Measurements from ENCODE around the gene REC8. TPM values are rescaled to one million over a fixed set of nuclear protein-coding genes. Genes with fewer than 3 reads are reported as not detected.

REC8 gene
- total and polyA plus RNA-seq, 2 of the 13 experiments (the other 11 are each of a cell fraction or from before 2014, with no cell fraction given): 3.4 to 14.7 TPM

- TF ChIP-seq TEF (CRISPR knock-in tag; IDR thresholded peaks at IDR 0.05) (peak; percentile 87), POLR2AphosphoS2 (IDR thresholded peaks at IDR 0.05; ENCODE audit: low read depth, low read length) (no peak; the same call in 1 of the 2 replicates), TOE1 (CRISPR knock-in tag; IDR thresholded peaks at IDR 0.05) (peak; percentile 24; the same call in 1 of the 2 replicates), FIP1L1 (IDR thresholded peaks at IDR 0.05; ENCODE audit: borderline replicate concordance, insufficient read depth, low read depth, low read length) (no peak; the same call in 1 of the 2 replicates), MXI1 (IDR thresholded peaks at IDR 0.05; ENCODE audit: borderline replicate concordance, low read depth, low read length) (peak; percentile 73; the same call in 2 of the 3 replicates), FOXK1 (CRISPR knock-in tag; IDR thresholded peaks at IDR 0.05; ENCODE audit: borderline replicate concordance, low read depth) (peak; percentile 88; the same call in 1 of the 2 replicates), ATF7-NPFF (CRISPR knock-in tag; IDR thresholded peaks at IDR 0.05; ENCODE audit: low read depth) (peak; percentile 98), ZFP1 (CRISPR knock-in tag; IDR thresholded peaks at IDR 0.05) (peak; percentile 82; the same call in 1 of the 2 replicates), SRSF9 (IDR thresholded peaks at IDR 0.05; ENCODE audit: borderline replicate concordance, insufficient read depth, low read depth, low read length, poor library complexity, severe bottlenecking) (no peak), ELF4 (CRISPR knock-in tag; IDR thresholded peaks at IDR 0.05; ENCODE audit: borderline replicate concordance) (peak; percentile 100), ZNF709 (CRISPR knock-in tag; IDR thresholded peaks at IDR 0.05) (peak; percentile 99), ZNF670 (CRISPR knock-in tag; IDR thresholded peaks at IDR 0.05; ENCODE audit: borderline replicate concordance) (no peak), BORCS8-MEF2B (CRISPR knock-in tag; IDR thresholded peaks at IDR 0.05) (peak; percentile 98), CEBPB (IDR thresholded peaks at IDR 0.05; ENCODE audit: borderline replicate concordance, low read depth, low read length) (no peak), RORA (CRISPR knock-in tag; IDR thresholded peaks at IDR 0.05) (no peak), ZNF776 (CRISPR knock-in tag; IDR thresholded peaks at IDR 0.05) (peak; percentile 95)
- TF ChIP-seq, protein P1, sequence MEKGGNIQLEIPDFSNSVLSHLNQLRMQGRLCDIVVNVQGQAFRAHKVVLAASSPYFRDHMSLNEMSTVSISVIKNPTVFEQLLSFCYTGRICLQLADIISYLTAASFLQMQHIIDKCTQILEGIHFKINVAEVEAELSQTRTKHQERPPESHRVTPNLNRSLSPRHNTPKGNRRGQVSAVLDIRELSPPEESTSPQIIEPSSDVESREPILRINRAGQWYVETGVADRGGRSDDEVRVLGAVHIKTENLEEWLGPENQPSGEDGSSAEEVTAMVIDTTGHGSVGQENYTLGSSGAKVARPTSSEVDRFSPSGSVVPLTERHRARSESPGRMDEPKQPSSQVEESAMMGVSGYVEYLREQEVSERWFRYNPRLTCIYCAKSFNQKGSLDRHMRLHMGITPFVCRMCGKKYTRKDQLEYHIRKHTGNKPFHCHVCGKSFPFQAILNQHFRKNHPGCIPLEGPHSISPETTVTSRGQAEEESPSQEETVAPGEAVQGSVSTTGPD (CRISPR knock-in tag; IDR thresholded peaks at IDR 0.05): peak; percentile 86
- TF ChIP-seq, protein P2, sequence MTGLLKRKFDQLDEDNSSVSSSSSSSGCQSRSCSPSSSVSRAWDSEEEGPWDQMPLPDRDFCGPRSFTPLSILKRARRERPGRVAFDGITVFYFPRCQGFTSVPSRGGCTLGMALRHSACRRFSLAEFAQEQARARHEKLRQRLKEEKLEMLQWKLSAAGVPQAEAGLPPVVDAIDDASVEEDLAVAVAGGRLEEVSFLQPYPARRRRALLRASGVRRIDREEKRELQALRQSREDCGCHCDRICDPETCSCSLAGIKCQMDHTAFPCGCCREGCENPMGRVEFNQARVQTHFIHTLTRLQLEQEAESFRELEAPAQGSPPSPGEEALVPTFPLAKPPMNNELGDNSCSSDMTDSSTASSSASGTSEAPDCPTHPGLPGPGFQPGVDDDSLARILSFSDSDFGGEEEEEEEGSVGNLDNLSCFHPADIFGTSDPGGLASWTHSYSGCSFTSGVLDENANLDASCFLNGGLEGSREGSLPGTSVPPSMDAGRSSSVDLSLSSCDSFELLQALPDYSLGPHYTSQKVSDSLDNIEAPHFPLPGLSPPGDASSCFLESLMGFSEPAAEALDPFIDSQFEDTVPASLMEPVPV (CRISPR knock-in tag; IDR thresholded peaks at IDR 0.05): peak; percentile 99; the same call in 1 of the 2 replicates
- TF ChIP-seq, protein P3, sequence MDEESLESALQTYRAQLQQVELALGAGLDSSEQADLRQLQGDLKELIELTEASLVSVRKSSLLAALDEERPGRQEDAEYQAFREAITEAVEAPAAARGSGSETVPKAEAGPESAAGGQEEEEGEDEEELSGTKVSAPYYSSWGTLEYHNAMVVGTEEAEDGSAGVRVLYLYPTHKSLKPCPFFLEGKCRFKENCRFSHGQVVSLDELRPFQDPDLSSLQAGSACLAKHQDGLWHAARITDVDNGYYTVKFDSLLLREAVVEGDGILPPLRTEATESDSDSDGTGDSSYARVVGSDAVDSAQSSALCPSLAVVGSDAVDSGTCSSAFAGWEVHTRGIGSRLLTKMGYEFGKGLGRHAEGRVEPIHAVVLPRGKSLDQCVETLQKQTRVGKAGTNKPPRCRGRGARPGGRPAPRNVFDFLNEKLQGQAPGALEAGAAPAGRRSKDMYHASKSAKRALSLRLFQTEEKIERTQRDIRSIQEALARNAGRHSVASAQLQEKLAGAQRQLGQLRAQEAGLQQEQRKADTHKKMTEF (CRISPR knock-in tag; IDR thresholded peaks at IDR 0.05): peak; percentile 100
Observed at GRCh38 chr14:24195186-24196070, 23.5 kb downstream of the REC8 start, which contains the start of gene TM9SF1 (continued).

Measured in HepG2 (cell line).